ENCODE results near the gene ENPP3. TPM values are rescaled to one million over a fixed set of nuclear protein-coding genes. Genes with fewer than 3 reads are reported as not detected.

ENPP3 gene
- polyA plus RNA-seq, 1 experiment: not detected

- TF ChIP-seq CTCF (IDR thresholded peaks at IDR 0.05; ENCODE audit: insufficient read depth, low read depth, low read length): no peak
- ChIA-PET CTCF (interaction anchor here (0.9 kb wide), 1 partner anchor 16 kb away, joined by 3 read pairs; no protein-coding TSS in a partner anchor), POLR2A (no interaction called here)
- H3K27me3 ChIP-seq (ENCODE audit: control insufficient read depth, insufficient read depth, low read length): no peaks in the 10 kb centered on the region
- DNase-seq (ENCODE audit: low read depth): no peak
- no peak overlapping the region for H3K4me3 ChIP-seq (ENCODE audit: low read depth, low read length)
- no peaks in the 10 kb centered on the region for H3K36me3 ChIP-seq (ENCODE audit: control insufficient read depth, insufficient read depth, low read length)
These were observed 9.2 kb downstream of the ENPP3 start for GRCh38 chr6:131646249-131646670.

- no peak for DNase-seq (ENCODE audit: low read depth)
- Histone ChIP-seq H3K4me3 (ENCODE audit: low read depth, low read length) (no peak overlapping the region), H3K36me3 (ENCODE audit: control insufficient read depth, insufficient read depth, low read length) (no peaks in the 10 kb centered on the region), H3K27me3 (ENCODE audit: control insufficient read depth, insufficient read depth, low read length) (no peaks in the 10 kb centered on the region)
- TF ChIP-seq CTCF (IDR thresholded peaks at IDR 0.05; ENCODE audit: insufficient read depth, low read depth, low read length): no peak
- POLR2A ChIA-PET: no interaction called here
- CTCF ChIA-PET: interaction anchor here (1.2 kb wide), 1 partner anchor 11 kb away, joined by 3 read pairs; no protein-coding TSS in a partner anchor
These were observed 14.7 kb downstream of the ENPP3 start for GRCh38 chr6:131651782-131652181.

GRCh38 chr6:131652472-131652871 lies 15.4 kb downstream of the ENPP3 start:
- POLR2A ChIA-PET: no interaction called here
- Histone ChIP-seq H3K36me3 (ENCODE audit: control insufficient read depth, insufficient read depth, low read length) (no peaks in the 10 kb centered on the region), H3K4me3 (ENCODE audit: low read depth, low read length) (no peak overlapping the region), H3K27me3 (ENCODE audit: control insufficient read depth, insufficient read depth, low read length) (no peaks in the 10 kb centered on the region)
- CTCF ChIA-PET: interaction anchor here (1.2 kb wide), 1 partner anchor 12 kb away, joined by 3 read pairs; no protein-coding TSS in a partner anchor
- TF ChIP-seq CTCF (IDR thresholded peaks at IDR 0.05; ENCODE audit: insufficient read depth, low read depth, low read length): no peak
- DNase-seq (ENCODE audit: low read depth): no peak

GRCh38 chr6:131654326-131654725 lies 17.2 kb downstream of the ENPP3 start:
- ChIA-PET CTCF (interaction anchor here (0.7 to 5.0 kb wide), 3 partner anchors 26 to 699 kb away, joined by 3 to 19 read pairs (median 3); partner anchors contain the start of gene MED23), POLR2A (no interaction called here)
- no peak for DNase-seq (ENCODE audit: low read depth)
- TF ChIP-seq CTCF (IDR thresholded peaks at IDR 0.05; ENCODE audit: insufficient read depth, low read depth, low read length): no peak
- H3K27me3 ChIP-seq (ENCODE audit: control insufficient read depth, insufficient read depth, low read length): no peaks in the 10 kb centered on the region
- no peak overlapping the region for H3K4me3 ChIP-seq (ENCODE audit: low read depth, low read length)
- no peaks in the 10 kb centered on the region for H3K36me3 ChIP-seq (ENCODE audit: control insufficient read depth, insufficient read depth, low read length)

GRCh38 chr6:131655387-131655786 lies 18.3 kb downstream of the ENPP3 start:
- ChIA-PET CTCF (interaction anchor here (1.1 to 5.0 kb wide), 3 partner anchors 16 to 40 kb away, joined by 3 to 19 read pairs (median 4); partner anchors contain the start of gene MED23), POLR2A (no interaction called here)
- Histone ChIP-seq H3K27me3 (ENCODE audit: control insufficient read depth, insufficient read depth, low read length) (no peaks in the 10 kb centered on the region), H3K36me3 (ENCODE audit: control insufficient read depth, insufficient read depth, low read length) (no peaks in the 10 kb centered on the region), H3K4me3 (ENCODE audit: low read depth, low read length) (no peak overlapping the region)
- no peak for DNase-seq (ENCODE audit: low read depth)
- no peak for TF ChIP-seq CTCF (IDR thresholded peaks at IDR 0.05; ENCODE audit: insufficient read depth, low read depth, low read length)
